UCSD-AML1 (cell line): Measurements from ENCODE around the gene FGD5.

ENCODE experiments used
- DNase-seq: peaks from one replicate; lab custom pipeline; 2025; ENCODE audit not compliant: unreplicated experiment; lab: John Stamatoyannopoulos, UW

Gene FGD5

DNA sequence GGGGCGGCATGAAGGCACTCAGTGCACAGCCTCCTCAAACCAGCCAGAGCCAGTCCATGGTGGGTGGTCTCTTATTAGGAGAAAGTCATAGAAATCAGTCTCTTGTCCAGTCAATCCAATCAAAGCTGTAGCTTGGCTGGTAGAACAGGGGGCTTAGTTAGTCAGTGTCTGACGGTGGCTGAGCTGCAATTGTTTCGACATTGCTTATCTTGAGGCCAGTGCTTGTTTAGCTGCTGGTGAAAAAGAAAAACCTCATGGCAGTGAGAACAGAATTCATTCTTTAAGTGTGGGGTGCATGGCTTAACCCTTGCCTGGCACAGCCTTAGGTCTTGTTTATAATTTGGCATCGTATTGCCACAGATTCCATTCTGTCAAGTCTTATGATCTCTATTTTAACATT, 53.9 kb downstream of the FGD5 start:
- DNase-seq = no peak

DNA sequence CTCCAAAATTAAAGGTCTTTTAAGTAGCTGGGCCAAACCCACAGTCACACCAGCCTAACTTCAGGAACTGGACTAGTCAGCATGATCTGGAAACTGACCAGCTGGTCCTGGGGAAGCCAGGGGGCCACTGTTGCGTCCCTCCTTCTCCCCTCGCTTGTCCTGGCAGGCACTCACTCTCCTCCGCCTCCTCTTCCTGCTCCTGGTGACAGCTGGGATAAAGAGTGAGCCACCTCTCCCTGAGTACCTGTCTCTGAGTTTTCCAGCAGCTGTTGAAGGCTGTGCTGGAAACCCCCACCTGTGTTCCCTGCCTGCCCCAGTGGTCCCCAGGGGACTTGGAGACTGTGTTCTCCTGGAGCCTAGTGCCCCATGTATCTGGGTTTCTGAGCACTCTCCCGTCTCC, 56.0 kb downstream of the FGD5 start:
- DNase-seq = no peak

DNA sequence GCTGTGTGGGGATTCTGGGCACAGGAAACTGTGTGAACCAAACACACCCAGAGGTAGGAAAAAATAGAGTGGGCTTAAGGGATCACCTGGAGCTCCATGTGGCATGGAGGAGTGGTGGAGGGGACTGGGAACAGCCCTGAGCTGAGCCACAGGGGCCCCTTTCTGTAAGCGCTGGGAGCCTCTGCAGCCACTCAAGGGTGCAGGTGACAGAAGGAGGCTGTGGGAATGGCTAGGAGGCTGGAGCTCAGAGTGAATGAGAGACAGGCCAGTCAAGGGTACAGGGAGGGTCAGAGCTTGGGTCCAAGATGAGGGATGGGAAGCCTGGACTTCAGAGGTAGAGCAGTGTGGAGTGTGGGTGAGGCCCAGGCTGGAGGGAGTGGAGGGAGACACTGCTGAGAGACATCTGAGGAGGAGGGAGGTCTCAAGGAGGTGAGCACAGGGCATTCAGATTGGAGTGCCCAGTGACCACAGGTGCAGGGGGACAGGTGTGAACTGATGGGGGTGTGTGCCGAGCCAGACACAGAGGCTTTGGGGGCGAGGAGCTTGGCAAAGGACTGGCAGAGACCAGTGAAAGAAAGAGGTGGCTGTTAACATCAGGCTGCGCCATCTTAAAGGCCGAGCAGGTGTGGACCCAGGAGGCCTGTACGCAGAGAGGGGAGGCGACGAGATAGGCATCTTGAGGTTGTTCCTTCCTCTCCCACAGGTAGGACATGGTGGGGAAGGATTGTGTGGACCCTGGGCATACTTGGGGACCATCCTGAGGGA, 56.8 kb downstream of the FGD5 start:
- DNase-seq = no peak

DNA sequence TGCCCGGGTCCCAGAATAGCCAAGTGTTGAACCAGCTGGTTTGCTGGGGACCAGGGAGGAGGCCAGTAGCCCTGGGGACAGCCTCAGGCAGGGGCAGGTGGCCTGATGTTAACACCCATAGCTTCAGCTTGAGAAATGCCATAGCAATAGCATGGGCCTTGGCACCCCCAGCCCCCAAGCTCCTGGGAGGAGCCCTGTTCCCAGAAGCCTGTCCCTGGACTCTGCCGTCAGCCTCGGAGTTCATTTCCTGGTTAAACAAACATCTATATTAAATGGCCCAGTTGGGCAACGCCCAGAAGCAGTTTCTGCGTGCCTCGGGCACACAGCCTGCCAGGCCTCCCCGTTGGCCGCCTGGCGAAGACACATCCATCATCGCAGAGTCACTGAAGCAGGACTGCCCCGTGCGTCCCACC, 58.2 kb downstream of the FGD5 start:
- no peak for DNase-seq

DNA sequence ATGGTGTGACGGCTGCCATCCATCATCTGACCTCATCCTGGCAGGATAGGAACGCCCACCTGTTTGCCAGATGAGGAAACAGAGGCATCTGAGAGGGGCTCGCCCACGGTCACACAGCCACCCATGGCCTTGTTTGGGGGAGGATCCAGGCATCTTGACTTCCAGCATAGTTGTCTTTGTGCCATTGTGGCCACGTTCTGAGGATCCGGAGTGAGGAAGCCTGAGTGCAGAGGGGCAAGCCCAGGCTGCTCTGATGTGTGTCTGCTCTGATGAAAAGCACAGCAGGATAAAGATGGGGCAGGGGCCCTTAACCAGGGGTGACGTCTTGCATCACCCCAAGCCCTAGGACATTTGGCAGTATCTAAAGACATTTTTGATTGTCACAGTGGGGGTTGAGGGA, 58.7 kb downstream of the FGD5 start:
- no peak for DNase-seq

DNA sequence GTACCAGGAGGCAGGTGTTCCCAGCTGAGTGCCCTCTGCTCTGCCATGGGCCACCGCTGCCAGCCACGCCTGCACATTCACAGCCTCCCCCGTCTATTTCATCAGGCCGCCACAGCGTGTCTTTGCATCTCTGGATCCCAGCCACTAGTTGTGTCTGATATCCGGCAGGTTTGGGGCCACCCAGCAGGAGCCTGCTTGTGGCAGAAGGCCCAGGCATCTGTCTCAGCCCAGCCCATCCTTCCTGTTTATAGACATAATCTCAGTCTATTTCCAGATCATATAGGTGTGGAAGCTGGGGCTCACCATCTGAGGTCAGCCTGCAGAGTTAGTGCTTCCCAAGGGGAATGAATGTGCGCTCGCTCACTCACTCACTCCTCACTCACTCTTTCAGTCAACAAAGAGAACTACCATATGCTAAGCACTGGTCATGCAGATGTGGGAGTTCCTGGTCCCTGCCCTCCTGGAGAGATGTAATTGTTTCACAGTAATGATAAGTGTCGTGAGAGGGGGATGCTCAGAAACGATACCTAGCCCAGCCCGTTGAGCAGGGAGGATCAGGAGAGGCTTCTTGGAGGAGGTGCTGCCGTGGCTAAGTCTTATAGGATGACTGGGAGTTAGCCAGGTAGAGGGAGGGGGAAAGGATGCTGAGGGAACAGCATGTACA, 60.6 kb downstream of the FGD5 start:
- DNase-seq = no peak

DNA sequence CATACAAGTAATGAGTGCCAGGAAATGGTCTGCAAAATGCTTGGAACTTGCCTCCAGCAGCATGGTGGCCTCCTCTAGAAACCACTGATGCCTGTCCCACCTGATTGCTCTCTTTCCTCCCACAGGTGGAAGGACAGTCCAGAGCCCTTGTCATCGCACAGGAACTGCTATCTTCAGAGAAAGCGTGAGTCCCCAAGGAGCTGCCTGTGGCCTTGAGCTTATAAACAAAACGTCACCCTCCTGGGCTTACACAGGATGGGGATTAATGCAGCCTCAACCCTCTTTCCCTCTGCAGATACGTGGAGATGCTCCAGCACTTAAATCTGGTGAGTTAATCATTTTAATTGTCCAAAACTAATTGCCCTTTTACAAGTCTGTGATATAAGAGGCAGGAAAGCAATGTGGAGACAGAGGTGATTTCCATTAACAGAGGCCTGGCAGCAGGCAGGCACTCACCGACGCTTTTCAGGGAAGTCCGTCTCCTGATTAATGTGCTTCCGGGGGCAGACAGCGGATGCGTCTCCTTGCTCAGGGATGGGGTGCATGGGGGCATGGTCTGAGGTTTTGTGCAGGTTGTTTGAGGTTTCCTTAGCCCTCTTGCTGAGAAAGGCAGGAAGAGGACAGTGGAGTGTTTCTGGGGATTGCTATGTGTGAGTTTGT, 61.8 kb downstream of the FGD5 start:
- DNase-seq = no peak

DNA sequence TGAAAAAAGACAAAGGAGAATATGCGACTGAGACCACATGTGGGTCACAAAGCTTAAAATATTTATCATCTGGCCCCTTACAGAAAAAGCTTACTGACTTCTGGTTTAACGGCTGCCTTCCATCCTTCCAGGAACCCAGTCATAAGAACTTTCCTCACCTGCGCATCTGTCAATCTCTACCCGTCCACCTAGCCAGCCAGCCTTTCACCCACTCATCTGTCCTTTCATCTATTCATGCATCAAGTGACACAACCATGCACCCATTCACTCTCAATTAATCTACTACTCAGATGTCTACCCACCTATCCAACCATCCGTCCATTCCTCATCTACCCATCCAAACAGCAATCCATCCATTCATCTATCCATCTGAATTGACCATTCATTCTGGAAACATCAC, 64.5 kb downstream of the FGD5 start:
- no peak for DNase-seq

DNA sequence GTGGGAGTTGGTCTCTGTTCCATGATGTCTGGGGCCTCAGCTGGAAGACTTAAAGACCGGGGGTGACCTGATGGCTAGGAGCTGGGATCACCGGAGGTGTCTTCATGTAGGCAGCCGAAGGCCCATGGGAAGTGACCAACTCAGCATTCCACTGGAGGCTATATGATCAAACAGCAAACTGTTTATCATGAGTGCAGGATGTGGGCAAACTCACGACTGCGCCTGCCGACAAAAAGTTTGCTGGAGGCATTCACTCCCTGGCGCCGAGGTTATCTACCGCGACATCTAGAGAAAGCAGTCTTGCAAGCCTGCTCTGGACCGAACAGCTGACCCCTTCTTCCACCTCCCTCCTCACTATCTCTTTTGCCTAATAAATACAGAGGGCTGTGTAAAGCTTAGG, 65.9 kb downstream of the FGD5 start:
- peak; percentile 36 for DNase-seq

DNA sequence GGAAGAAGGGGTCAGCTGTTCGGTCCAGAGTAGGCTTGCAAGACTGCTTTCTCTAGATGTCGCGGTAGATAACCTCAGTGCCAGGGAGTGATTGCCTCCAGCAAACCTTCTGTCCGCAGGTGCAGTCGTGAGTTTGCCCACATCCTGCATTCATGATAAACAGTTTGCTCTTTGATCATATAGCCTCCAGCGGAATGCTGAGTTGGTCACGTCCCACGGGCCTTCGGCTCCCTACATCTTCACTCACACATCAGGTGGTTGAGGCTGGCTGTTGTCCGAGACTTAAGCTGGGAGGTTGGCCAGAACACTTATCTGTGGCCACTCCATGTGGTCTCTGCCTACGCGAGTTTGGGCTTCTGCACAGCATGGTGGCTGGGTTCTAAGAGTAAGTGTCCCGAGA, 66.5 kb downstream of the FGD5 start:
- DNase-seq = no peak

DNA sequence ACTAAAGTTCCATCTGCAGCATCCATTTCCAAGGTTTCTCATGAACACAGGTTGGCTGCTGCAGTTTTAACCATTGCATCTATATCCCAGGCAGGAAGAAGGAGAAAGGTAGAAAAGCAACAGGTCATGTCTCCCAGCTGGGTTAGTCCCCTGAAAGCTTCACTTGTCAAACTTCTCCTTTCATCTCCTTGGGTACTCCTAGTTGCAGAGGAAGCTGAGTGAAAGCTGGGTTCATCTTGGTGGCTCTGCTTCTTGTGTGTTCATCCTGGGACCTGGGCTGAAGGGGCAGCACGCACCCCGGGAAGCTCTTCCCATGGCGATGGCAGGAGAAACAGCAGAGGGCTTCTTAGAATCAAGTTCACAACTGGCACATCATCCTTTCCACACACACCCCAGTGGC, 67.3 kb downstream of the FGD5 start:
- DNase-seq = no peak

DNA sequence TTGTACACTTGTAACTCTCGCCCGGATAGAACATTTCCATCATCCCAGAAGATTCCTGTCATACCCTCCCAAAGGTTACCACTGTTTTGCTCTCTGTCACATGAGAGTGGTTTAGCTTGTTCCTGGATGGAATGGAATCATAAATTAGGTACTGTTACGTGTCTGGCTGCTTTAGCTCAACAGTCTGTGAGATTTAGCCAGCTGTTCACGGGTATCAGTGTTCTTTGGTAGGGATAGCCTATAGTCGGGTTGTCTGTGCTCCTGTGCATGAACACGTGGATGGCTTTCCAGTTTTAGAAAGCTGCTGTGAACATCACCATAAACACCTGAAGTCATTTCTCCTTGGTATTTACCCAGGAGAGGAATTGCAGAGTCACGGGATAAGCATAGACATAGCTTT, 70.4 kb downstream of the FGD5 start:
- DNase-seq = no peak

DNA sequence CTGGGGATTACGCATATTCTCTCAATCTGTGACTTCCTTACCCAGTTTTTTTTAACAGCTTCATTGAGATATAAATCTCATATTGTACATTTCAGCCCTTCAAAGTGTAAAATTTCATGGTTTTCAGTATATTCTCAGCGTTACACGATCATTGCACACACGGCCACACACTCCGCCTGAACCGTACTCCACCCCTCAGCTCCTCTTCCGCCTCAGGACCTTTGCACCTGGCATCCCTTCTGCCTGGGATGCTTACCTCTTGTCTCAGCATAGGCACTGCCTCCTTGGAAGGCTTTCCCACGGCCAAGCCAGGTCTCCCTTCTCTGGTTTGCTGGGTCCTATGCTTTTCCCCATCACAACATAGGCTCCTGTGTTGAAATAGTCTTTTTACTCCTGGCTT, 71.2 kb downstream of the FGD5 start:
- no peak for DNase-seq

DNA sequence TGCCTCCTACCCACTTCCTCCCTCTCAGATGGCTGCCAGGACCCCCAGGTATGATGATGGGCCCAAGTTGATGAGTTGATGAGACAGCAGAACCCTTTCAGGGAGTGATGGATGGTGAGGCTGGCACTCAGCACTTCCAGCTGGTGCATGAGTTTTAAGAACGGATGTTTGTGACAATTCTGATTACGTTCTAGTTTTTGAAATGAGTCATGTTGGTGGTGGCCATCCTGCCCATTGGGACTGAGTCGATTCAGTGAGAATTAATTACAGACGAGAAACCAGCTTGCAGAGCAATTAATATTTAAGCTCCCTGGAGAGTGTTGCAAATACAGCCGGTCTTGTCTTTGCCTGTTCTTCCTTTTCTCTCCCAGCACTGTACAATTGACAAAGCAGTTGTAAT, 71.7 kb downstream of the FGD5 start:
- no peak for DNase-seq

DNA sequence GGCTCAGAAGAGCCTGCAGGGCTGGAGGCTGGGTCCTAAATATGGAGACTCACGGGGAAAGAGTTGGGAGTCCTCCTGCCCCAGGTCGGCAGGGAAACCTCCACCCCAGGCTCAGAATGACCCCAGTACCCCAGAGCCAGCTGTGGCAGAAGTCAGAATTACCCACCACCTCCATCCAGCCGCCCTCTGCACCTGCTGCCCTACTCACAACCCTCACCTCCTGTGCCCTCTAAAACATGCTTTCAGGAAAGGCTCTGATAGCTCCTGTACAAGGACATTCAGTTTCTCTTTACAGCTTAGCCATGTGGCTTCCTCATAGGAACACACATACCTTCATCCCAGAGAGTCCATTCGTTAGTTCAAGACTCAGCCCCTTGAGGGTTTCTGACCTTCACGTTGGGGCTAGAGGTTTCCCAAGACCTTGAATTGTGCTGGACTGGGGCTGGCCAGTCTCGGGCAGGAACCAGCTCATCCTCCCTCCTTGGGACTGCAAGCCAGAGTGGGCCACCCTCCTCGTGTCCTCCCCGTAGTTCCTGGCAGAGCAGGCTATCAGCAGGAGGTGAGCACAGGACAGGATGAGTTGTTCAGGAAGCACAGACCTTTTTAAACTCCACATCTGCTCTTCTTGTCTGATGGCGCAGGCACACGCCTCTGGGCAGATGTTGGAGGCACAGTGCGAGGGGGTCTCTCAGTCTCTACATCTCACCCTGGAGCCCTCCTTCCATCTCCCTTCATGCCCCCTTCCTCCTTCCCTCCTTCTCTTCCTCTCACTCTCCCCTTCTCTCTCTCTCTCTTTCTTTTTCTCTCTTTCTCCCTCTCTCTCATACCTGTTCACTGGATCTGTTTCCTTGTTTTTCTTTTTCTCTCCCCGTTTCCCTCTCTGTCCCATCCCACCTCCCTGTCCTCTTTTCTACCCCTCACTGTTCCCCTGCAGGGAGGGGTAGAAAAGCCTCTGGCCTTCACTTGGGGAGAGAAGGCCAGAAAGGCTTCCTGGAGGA, 72.7 kb downstream of the FGD5 start:
- DNase-seq = no peak

DNA sequence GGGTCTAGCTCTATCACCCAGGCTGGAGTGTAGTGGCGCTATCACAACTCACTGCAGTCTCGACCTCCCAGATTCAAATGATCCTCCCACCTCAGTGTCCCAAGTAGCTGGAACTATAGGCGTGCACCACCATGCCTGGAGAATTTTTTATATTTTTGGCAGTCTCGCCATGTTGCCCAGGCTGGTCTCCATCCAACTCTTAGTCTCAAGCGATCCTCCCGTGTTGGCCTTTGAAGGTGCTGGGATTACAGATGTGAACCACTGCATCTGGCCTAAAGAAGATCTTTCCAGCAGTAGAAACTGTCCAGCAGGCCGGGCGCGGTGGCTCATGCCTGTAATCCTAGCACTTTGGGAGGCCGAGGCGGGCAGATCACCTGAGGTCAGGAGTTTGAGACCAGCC, 73.5 kb downstream of the FGD5 start:
- DNase-seq = no peak

DNA sequence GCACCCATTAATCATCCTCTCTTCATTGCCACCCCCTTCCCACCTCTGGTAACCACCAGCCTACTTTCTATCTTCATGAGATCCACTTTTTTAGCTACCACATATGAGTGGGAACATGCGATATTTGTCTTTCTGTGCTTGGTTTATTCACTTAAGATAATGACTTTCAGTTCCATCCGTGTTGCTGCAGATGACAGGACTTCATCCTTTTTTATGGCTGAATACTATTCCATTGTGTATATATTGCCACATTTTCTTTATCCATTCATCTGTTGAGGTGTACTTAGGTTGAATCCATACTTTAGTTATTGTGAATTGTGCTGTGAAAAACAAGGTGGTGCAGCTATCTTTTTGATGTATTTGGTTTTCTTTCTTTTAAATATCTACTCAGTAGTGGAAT, 75.3 kb downstream of the FGD5 start:
- no peak for DNase-seq

DNA sequence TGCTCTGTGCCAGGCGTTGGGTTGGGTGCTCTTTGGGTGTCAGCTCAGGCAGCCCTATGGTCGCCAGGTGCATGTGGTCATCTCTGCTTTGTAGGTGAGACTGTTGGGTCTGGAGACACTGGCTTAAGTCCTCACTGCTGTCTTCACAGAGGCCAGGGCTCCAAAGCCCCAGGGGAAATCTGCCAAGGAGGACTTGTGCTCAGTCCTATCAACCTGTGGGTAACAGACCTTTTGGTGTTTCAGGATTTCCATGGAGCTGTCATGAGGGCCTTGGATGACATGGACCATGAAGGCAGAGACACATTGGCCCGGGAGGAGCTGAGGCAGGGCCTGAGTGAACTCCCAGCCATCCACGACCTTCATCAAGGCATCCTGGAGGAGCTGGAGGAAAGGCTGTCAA, 78.5 kb downstream of the FGD5 start:
- no peak for DNase-seq

DNA sequence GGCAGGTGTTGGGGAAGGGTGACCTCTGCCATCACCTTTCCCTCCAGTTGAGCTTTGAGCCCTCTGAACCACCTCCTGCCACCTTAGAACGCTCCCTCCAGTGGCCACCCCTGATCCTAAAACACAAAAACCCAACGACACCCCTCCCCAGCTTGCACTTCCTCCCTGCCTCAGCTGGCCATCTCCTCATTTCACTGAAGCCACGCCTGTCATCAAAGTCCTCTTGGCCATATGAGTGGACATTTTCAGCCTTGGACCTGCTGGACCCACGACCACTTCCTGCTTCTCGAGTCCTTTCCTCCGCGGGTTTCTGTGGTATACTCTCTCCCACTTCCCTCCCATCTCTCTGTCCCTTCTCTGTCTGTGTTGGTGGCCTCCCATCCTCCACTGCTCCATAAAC, 80.2 kb downstream of the FGD5 start:
- peak; percentile 42 for DNase-seq

DNA sequence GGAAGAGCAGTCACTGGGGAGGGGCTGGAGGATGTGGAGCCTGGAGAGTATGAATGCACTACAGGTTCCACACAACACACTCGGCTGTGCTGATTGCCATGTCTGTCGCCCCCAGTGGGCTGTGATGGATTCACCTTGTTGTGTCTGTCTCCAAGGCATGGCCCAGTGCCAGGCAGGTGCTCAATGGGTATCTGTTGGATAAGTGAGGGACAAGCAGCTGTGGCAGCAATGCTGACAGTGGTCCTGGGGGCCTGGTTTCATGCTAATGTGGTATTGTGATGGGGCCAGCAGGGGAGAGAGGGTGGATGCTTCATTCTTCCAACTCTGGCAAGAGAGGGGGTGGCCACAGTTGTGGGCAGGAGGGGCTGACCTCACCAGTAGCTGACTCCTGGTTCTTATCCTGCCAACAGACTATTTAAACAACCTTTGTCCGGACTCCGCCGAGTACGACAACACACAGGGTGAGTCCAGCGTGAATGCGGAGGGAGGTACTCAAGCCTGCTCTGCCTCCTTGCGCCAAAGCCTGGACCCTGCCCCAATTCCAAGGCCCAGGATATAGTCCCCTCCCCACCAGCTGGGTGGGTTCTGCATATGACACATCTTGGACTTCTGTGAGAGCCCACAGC, 81.3 kb downstream of the FGD5 start:
- DNase-seq = no peak
